HepG2 (cell line): ENCODE data around the gene STK11. TPM values are rescaled to one million over a fixed set of nuclear protein-coding genes. Genes with fewer than 3 reads are reported as not detected.

ENCODE experiments used
- ATAC-seq: fragments of 200-7000 bp; cut with Tn5 transposase; 3 replicates; pipeline ENCODE4 v1.9.1; 2020; ENCODE audit warnings: mild to moderate bottlenecking, moderate library complexity
- BruUV-seq: library from RNA; stranded (reverse); fragments of 400-500 nt; replicated peaks from 2 replicates; lab custom pipeline; 2021; lab: Mats Ljungman, UMichigan
- CTCF ChIA-PET: fragments of 300-600 bp; formaldehyde crosslinking; extraction: SDS; loops from one replicate; lab custom pipeline; 2021; ENCODE audit warnings: low total read pairs, inconsistent platforms, low intra/inter-chr PET ratio; lab: Yijun Ruan, JAX
- POLR2A ChIA-PET: fragments of 350-600 bp; sonication (Branson Sonifier 250); formaldehyde crosslinking; loops from one replicate; lab custom pipeline; 2020; ENCODE audit warnings: antibody characterized with exemption, inconsistent platforms; lab: Yijun Ruan, JAX
- DNase-seq: peaks from one replicate; pipeline ENCODE4 v3.0.0-alpha.2; 2015; ENCODE audit warnings: low spot score
- FAIRE-seq: peaks from 3 replicates; lab custom pipeline; 2011; peaks lifted over from hg19 to GRCh38; lab: Jason Lieb, UNC
- H2AFZ ChIP-seq: one replicate; pipeline ENCODE4 v1.6.1; 2011; ENCODE audit warnings: low read length, inconsistent platforms
- H3K27ac ChIP-seq: fragments of 300-600 bp; 3 replicates; pipeline ENCODE4 v1.8.0; 2011; ENCODE audit warnings: mixed run types, mild to moderate bottlenecking, mixed read lengths, low read length, inconsistent platforms; ENCODE audit not compliant: insufficient read depth; ENCODE audit errors: extremely low read length
- H3K27me3 ChIP-seq, 2 experiments: fragments of 200-600 bp in 1 of 2; 2 replicates in 1 of 2; 3 replicates in 1 of 2; pipeline versions ENCODE4 v1.6.0 to v1.8.0; 2011; ENCODE audit warnings: low read length in 2 of 2, mild to moderate bottlenecking in 2 of 2, moderate library complexity in 2 of 2, inconsistent platforms in 1 of 2; ENCODE audit not compliant: insufficient read depth in 2 of 2, control insufficient read depth in 1 of 2
- H3K36me3 ChIP-seq, 2 experiments: fragments of 200-600 bp in 1 of 2; replicated peaks in 1 of 2; 2 replicates in 1 of 2; 3 replicates in 1 of 2; pipeline versions ENCODE4 v1.5.1 to v1.8.0; 2011; ENCODE audit warnings: low read length in 2 of 2, inconsistent platforms in 1 of 2; ENCODE audit not compliant: insufficient read depth in 2 of 2, control insufficient read depth in 1 of 2
- H3K4me1 ChIP-seq: 2 replicates; pipeline ENCODE4 v1.5.1; 2012; ENCODE audit warnings: low read length, inconsistent platforms; ENCODE audit not compliant: insufficient read depth
- H3K4me2 ChIP-seq: 2 replicates; pipeline ENCODE4 v1.6.0; 2011; ENCODE audit warnings: low read depth, low read length, inconsistent platforms
- H3K4me3 ChIP-seq, 3 experiments: fragments of 200-600 bp in 1 of 3; sonication (generic), shearing (Covaris generic) in 1 of 3; replicated peaks in 1 of 3; 2 replicates each; pipeline ENCODE4 v1.5.1; 2011 to 2016; ENCODE audit warnings: low read length in 3 of 3, inconsistent platforms in 2 of 3, low read depth in 2 of 3, mild to moderate bottlenecking in 2 of 3, control low read depth in 1 of 3, mixed read lengths in 1 of 3; ENCODE audit not compliant: insufficient read depth in 1 of 3
- H3K79me2 ChIP-seq: one replicate; pipeline ENCODE4 v1.6.1; 2011; ENCODE audit warnings: low read length, inconsistent platforms; ENCODE audit not compliant: insufficient read depth
- H3K9ac ChIP-seq: 2 replicates; pipeline ENCODE4 v1.6.0; 2011; ENCODE audit warnings: mild to moderate bottlenecking, low read depth, low read length, inconsistent platforms; ENCODE audit not compliant: insufficient read depth
- H3K9me3 ChIP-seq: 2 replicates; pipeline ENCODE4 v1.5.1; 2012; ENCODE audit warnings: mild to moderate bottlenecking, low read length
- H4K20me1 ChIP-seq: 2 replicates; pipeline ENCODE4 v1.6.0; 2011; ENCODE audit warnings: inconsistent platforms, mild to moderate bottlenecking, low read length, moderate library complexity; ENCODE audit not compliant: insufficient read depth
- FLYWCH1 ChIP-seq: sonication (generic); formaldehyde crosslinking; IDR thresholded peaks from 2 replicates; pipeline ENCODE4 v1.8.1; 2023; ENCODE audit warnings: mild to moderate bottlenecking, missing genetic modification reagents
- GFI1 ChIP-seq: sonication (generic); formaldehyde crosslinking; IDR thresholded peaks from 2 replicates; pipeline ENCODE4 v1.5.0; 2020; ENCODE audit warnings: missing genetic modification reagents, mild to moderate bottlenecking, borderline replicate concordance
- HNRNPK ChIP-seq: fragments of 200-400 bp; formaldehyde crosslinking; IDR thresholded peaks from 2 replicates; pipeline ENCODE4 v1.6.1; 2018; ENCODE audit warnings: low read length, low read depth, moderate library complexity, mild to moderate bottlenecking; ENCODE audit not compliant: poor library complexity, severe bottlenecking
- HOMEZ ChIP-seq: IDR thresholded peaks from 2 replicates; pipeline ENCODE4 v1.6.1; 2016; ENCODE audit warnings: low read depth
- NONO ChIP-seq, 2 experiments: fragments of 450-650 bp in 1 of 2; sonication (generic) in 1 of 2; formaldehyde crosslinking in 1 of 2; IDR thresholded peaks in 1 of 2; conservative IDR thresholded peaks in 1 of 2; 2 replicates each; pipeline versions ENCODE4 v1.6.1 to v1.8.0; 2017 to 2022; ENCODE audit warnings: mild to moderate bottlenecking in 1 of 2, missing genetic modification reagents in 1 of 2, moderate library complexity in 1 of 2
- NR2F1 ChIP-seq, 2 experiments: fragments of 450-650 bp in 1 of 2; formaldehyde crosslinking in 1 of 2; IDR thresholded peaks; 2 replicates each; pipeline versions ENCODE4 v1.5.0 to v1.6.1; 2016 to 2020; ENCODE audit warnings: mild to moderate bottlenecking in 1 of 2, missing compliant biosample characterization in 1 of 2, missing genetic modification reagents in 1 of 2, moderate library complexity in 1 of 2
- RAD21 ChIP-seq: fragments of 450-650 bp; formaldehyde crosslinking; IDR thresholded peaks from 2 replicates; pipeline ENCODE4 v1.5.0; 2020; ENCODE audit warnings: mild to moderate bottlenecking
- SOX13 ChIP-seq, 3 experiments: fragments of 450-650 bp in 1 of 3; sonication (generic) in 1 of 3; formaldehyde crosslinking in 1 of 3; IDR thresholded peaks in 2 of 3; conservative IDR thresholded peaks in 1 of 3; 2 replicates each; pipeline versions ENCODE4 v1.5.0 to v1.6.1; 2016 to 2020; ENCODE audit warnings: antibody characterized with exemption in 1 of 3, mild to moderate bottlenecking in 1 of 3, missing compliant biosample characterization in 1 of 3, missing genetic modification reagents in 1 of 3, moderate library complexity in 1 of 3
- U2AF1 ChIP-seq: fragments of 200-400 bp; formaldehyde crosslinking; optimal IDR thresholded peaks from 2 replicates; pipeline ENCODE3; 2017; ENCODE audit warnings: mild to moderate bottlenecking, low read depth, low read length
- ZNF280B ChIP-seq: sonication (generic); formaldehyde crosslinking; IDR thresholded peaks from 2 replicates; pipeline ENCODE4 v1.5.0; 2020; ENCODE audit warnings: missing genetic modification reagents, mild to moderate bottlenecking, borderline replicate concordance
- ZNF414 ChIP-seq: sonication (generic); formaldehyde crosslinking; IDR thresholded peaks from 2 replicates; pipeline ENCODE4 v1.5.0; 2020; ENCODE audit warnings: missing genetic modification reagents
- WGBS: methylation state at CpG from one replicate; pipeline ENCODE4 v1.1.6; 2017; ENCODE audit warnings: low lambda C conversion rate; 5-methylcytosine and 5-hydroxymethylcytosine counted together
- in situ Hi-C: cut with HindIII; loops from 2 replicates; pipeline ENCODE4 v1.10.0; 2017; ENCODE audit warnings: low pct_unique_long_range_greater_than_20kb; ENCODE audit not compliant: extremely low pct_ligation_motif_present
- intact Hi-C: fragments of 100-400 bp; cut with micrococcal nuclease; formaldehyde crosslinking; loops from one replicate; pipeline ENCODE4 v1.10.0; 2022; ENCODE audit not compliant: unreplicated experiment
- polyA plus RNA-seq, 8 experiments: library from polyadenylated mRNA; depleted of rRNA in 3 of 8; stranded (reverse) in 7 of 8; unstranded in 1 of 8; fragments of >200 nt; fragmentation: Illumina TruSeq in 4 of 8; extraction: Trizol in 4 of 8; gene quantifications; 2 replicates each; pipeline versions ENCODE4 v1.2.1 to v1.2.3, GENCODE V29; 2011 to 2016; ENCODE audit warnings: low read depth in 4 of 8, missing spikeins in 1 of 8, mixed read lengths in 1 of 8; ENCODE audit not compliant: insufficient read depth in 1 of 8
- total RNA-seq, 5 experiments: library from RNA; depleted of rRNA; stranded (reverse); fragments of >200 nt; fragmentation: Illumina TruSeq; extraction: Trizol; gene quantifications; 2 replicates each; pipeline ENCODE4 v1.2.3, GENCODE V29; 2016; ENCODE audit warnings: low read depth in 1 of 5
- TF ChIP-seq, protein P1 (sequence below): sonication (generic); formaldehyde crosslinking; IDR thresholded peaks from 2 replicates; pipeline ENCODE4 v1.8.0; 2022; ENCODE audit warnings: missing genetic modification reagents, mild to moderate bottlenecking, borderline replicate concordance
- TF ChIP-seq, protein P2 (sequence below): IDR thresholded peaks from 2 replicates; pipeline ENCODE4 v1.6.1; 2018; ENCODE audit warnings: missing genetic modification reagents, mild to moderate bottlenecking, missing compliant biosample characterization

The STK11 gene
- total and polyA plus RNA-seq, 2 of the 13 experiments (the other 11 are each of a cell fraction or from before 2014, with no cell fraction given): 27.5 to 43.6 TPM

DNA sequence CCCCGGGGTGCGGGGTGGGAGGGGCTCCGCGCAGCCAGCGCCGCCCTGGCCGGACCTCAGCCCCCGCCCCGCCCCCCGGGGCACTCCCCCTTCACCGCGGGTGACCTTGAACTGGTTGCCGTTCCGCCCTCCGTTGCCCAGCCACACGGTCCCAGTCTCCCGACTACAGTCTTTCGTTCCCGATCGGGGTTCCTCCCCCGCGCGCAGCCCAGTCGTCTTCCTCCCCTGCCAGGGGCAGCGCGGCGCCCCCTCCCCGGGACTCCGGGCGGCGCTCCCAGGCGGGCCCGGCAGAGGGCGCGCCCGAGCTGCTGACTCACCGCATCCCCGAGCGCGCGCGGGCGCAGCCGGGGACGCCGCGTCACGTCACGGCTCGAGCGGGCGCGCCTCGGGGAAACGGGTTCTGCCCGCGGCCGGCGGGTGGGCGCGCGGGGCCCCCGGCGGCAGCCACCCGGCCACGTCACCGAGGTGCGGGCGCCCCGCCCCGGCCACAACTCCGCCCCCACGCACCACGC lies 43.3 kb downstream of the STK11 start:
- H3K79me2 ChIP-seq: peaks cover 23% of the 10 kb centered on the region
- POLR2A ChIA-PET: interaction anchor here (13.7 kb wide), 1 partner anchor 16 kb away, joined by 668 read pairs; the partner anchor contains the start of gene CIRBP
- TF ChIP-seq U2AF1 (no peak), SOX13 (IDR thresholded peaks at IDR 0.05) (no peak), SOX13 (CRISPR knock-in tag; conservative IDR thresholded peaks at IDR 0.05 in 1 of 2, IDR thresholded peaks at IDR 0.05 in 1 of 2) (peak in 1 of 2 experiments; percentile 38; a peak in 1 of 4 replicates), HNRNPK (no peak), GFI1 (CRISPR knock-in tag) (no peak; the same call in 1 of the 2 replicates), ZNF414 (CRISPR knock-in tag) (peak; percentile 38; the same call in 1 of the 2 replicates), RAD21 (CRISPR knock-in tag) (peak; percentile 83), HOMEZ (CRISPR knock-in tag) (no peak), NONO (IDR thresholded peaks at IDR 0.05) (no peak), NONO (CRISPR knock-in tag; conservative IDR thresholded peaks at IDR 0.05) (peak; percentile 19; the same call in 1 of the 2 replicates), ZNF280B (CRISPR knock-in tag) (0 out of 2 replicates have a peak, but pooled peaks have one; percentile 11), FLYWCH1 (CRISPR knock-in tag) (0 out of 2 replicates have a peak, but pooled peaks have one; percentile 9), NR2F1 (CRISPR knock-in tag; IDR thresholded peaks at IDR 0.05) (peak in 1 of 2 experiments; percentile 60; a peak in 1 of 4 replicates)
- TF ChIP-seq, protein P1, sequence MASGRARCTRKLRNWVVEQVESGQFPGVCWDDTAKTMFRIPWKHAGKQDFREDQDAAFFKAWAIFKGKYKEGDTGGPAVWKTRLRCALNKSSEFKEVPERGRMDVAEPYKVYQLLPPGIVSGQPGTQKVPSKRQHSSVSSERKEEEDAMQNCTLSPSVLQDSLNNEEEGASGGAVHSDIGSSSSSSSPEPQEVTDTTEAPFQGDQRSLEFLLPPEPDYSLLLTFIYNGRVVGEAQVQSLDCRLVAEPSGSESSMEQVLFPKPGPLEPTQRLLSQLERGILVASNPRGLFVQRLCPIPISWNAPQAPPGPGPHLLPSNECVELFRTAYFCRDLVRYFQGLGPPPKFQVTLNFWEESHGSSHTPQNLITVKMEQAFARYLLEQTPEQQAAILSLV (CRISPR knock-in tag): no peak
- TF ChIP-seq, protein P2, sequence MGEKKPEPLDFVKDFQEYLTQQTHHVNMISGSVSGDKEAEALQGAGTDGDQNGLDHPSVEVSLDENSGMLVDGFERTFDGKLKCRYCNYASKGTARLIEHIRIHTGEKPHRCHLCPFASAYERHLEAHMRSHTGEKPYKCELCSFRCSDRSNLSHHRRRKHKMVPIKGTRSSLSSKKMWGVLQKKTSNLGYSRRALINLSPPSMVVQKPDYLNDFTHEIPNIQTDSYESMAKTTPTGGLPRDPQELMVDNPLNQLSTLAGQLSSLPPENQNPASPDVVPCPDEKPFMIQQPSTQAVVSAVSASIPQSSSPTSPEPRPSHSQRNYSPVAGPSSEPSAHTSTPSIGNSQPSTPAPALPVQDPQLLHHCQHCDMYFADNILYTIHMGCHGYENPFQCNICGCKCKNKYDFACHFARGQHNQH (CRISPR knock-in tag): peak; percentile 8

More for the DNA sequence above, 43.3 kb downstream of the STK11 start:
- Histone ChIP-seq H3K9me3 (no peaks in the 10 kb centered on the region), H3K27me3 (no peaks in the 10 kb centered on the region; a peak in 1 of 5 replicates), H3K9ac (peak overlapping the region; percentile 92), H3K4me1 (peaks cover 51% of the 10 kb centered on the region), H3K4me2 (peak overlapping the region; percentile 57), H4K20me1 (peaks cover 19% of the 10 kb centered on the region; the same call in 1 of the 2 replicates), H2AFZ (no peak overlapping the region), H3K4me3 (peak overlapping the region; percentile 80 to 86 (median 82)), H3K36me3 (peaks cover 2 to 9% of the 10 kb centered on the region in 2 experiments; a peak in 2 of 5 replicates), H3K27ac (peak overlapping the region; percentile 98)
- BruUV-seq: TSS peak; percentile 65
- intact Hi-C loops: no loop called here
- no peak for FAIRE-seq
- peak; percentile 0; the same call in 2 of the 3 replicates for ATAC-seq
- in situ Hi-C loops: no loop called here
- CTCF ChIA-PET: interaction anchor here (0.8 kb wide), 1 partner anchor 18 kb away, joined by 4 read pairs; no protein-coding TSS in a partner anchor
- peak; percentile 75 for DNase-seq
- WGBS: no CpG with 5 or more reads among the region's 74 CpGs
